Testis (tissue), 3 donors: ENCODE data around the gene ABCA4. TPM values are rescaled to one million over a fixed set of nuclear protein-coding genes. Genes with fewer than 3 reads are reported as not detected.

ENCODE experiments used
- DNase-seq: peaks from one replicate; pipeline ENCODE4 v3.0.0-alpha.2; 2019
- H3K27ac ChIP-seq, 2 donors: fragments of 200-600 bp; sonication (generic); one replicate each; pipeline ENCODE4 v1.5.1; 2019
- H3K27me3 ChIP-seq: fragments of 200-600 bp; sonication (generic); one replicate; pipeline ENCODE4 v1.5.1; 2019
- H3K36me3 ChIP-seq: fragments of 200-600 bp; sonication (generic); one replicate; pipeline ENCODE4 v1.5.1; 2017; ENCODE audit warnings: low read depth; ENCODE audit errors: missing control alignments
- H3K4me1 ChIP-seq: fragments of 200-600 bp; sonication (generic); one replicate; pipeline ENCODE4 v1.5.1; 2019
- H3K4me3 ChIP-seq, 2 donors: fragments of 200-600 bp; sonication (generic); one replicate each; pipeline ENCODE4 v1.5.1; 2017 to 2019
- H3K9me3 ChIP-seq: fragments of 200-600 bp; sonication (generic); one replicate; pipeline ENCODE4 v1.5.1; 2017
- CTCF ChIP-seq, 3 experiments: fragments of 450-650 bp in 2 of 3; fragments of 200-600 bp in 1 of 3; sonication (generic) in 1 of 3; IDR thresholded peaks; one replicate each; pipeline ENCODE4 v1.5.1; 2016 to 2019; ENCODE audit warnings: antibody characterized with exemption in 3 of 3, mild to moderate bottlenecking in 2 of 3, moderate library complexity in 1 of 3
- POLR2A ChIP-seq: fragments of 450-650 bp; IDR thresholded peaks from one replicate; pipeline ENCODE4 v1.6.1; 2017; ENCODE audit warnings: antibody characterized with exemption, mild to moderate bottlenecking, moderate library complexity
- WGBS, 2 donors: methylation state at CpG; one replicate each; pipeline ENCODE4 v1.1.5; 2018; 5-methylcytosine and 5-hydroxymethylcytosine counted together
- intact Hi-C: fragments of 100-400 bp; cut with DNase I; formaldehyde crosslinking; loops from one replicate; pipeline ENCODE4 v1.15.1; 2023; ENCODE audit warnings: low total_unique reads
- polyA plus RNA-seq: library from polyadenylated mRNA; stranded (reverse); fragments of 350-450 nt; fragmentation: Illumina TruSeq; extraction: RNeasy Lipid Tissue Mini Kit (QIAGEN cat#74804); gene quantifications from one replicate; pipeline ENCODE4 v1.2.3, GENCODE V29; 2014; ENCODE audit warnings: low read depth, low replicate concordance; ENCODE audit not compliant: insufficient read depth
- total RNA-seq, 2 donors: library from RNA; depleted of rRNA; stranded (reverse); fragments of >200 nt; gene quantifications; one replicate each; pipeline ENCODE4 v1.2.3, GENCODE V29; 2016

Gene ABCA4
- total and polyA plus RNA-seq, 3 donors from 2014 or later, result 1.6 to 1.8 (median 1.8) TPM

GRCh38 chr1:94117259-94117851 lies 3.6 kb downstream of the ABCA4 start:
- H3K9me3 ChIP-seq, result no peaks in the 10 kb centered on the region
- H3K36me3 ChIP-seq, result no peaks in the 10 kb centered on the region
- WGBS, 2 donors, result 66 to 78% methylated on average over 11 to 14 of the region's 14 CpGs
- H3K4me3 ChIP-seq, result no peak overlapping the region
- peaks cover 8% of the 10 kb centered on the region for H3K4me1 ChIP-seq
- no peaks in the 10 kb centered on the region for H3K27me3 ChIP-seq
- intact Hi-C loops, result no loop called here
- no peak for TF ChIP-seq CTCF (IDR thresholded peaks at IDR 0.05)
- no peak for TF ChIP-seq POLR2A
- H3K27ac ChIP-seq, result no peak overlapping the region
- DNase-seq, result no peak

- no peak for DNase-seq
- Histone ChIP-seq H3K27ac (no peak overlapping the region), H3K27me3 (no peaks in the 10 kb centered on the region), H3K4me3 (no peak overlapping the region), H3K4me1 (peaks cover 8% of the 10 kb centered on the region), H3K36me3 (no peaks in the 10 kb centered on the region), H3K9me3 (no peaks in the 10 kb centered on the region)
- intact Hi-C loops, result no loop called here
- WGBS, 2 donors, result 66% methylated on average over 6 of the region's 6 CpGs
- TF ChIP-seq CTCF (IDR thresholded peaks at IDR 0.05), result no peak
- TF ChIP-seq POLR2A, result no peak
Observed at GRCh38 chr1:94115900-94116436, 5.0 kb downstream of the ABCA4 start.

- TF ChIP-seq CTCF (IDR thresholded peaks at IDR 0.05), result no peak
- no peak for TF ChIP-seq POLR2A
- H3K4me3 ChIP-seq, result no peak overlapping the region
Observed at GRCh38 chr1:94115254-94115899, 5.6 kb downstream of the ABCA4 start.

GRCh38 chr1:94113589-94114226 lies 7.2 kb downstream of the ABCA4 start:
- no peak for DNase-seq
- no peak overlapping the region for H3K4me3 ChIP-seq
- no peaks in the 10 kb centered on the region for H3K36me3 ChIP-seq
- H3K4me1 ChIP-seq, result peaks cover 8% of the 10 kb centered on the region
- no peaks in the 10 kb centered on the region for H3K27me3 ChIP-seq
- TF ChIP-seq CTCF (IDR thresholded peaks at IDR 0.05) (no peak), POLR2A (no peak)
- H3K9me3 ChIP-seq, result no peaks in the 10 kb centered on the region
- WGBS, 2 donors, result 57 to 66% methylated on average over 2 of the region's 2 CpGs
- intact Hi-C loops, result no loop called here
- H3K27ac ChIP-seq, result no peak overlapping the region

More at GRCh38 chr1:94115254-94115899, 5.6 kb downstream of the ABCA4 start:
- WGBS, 2 donors, result 74 to 79% methylated on average over 10 of the region's 10 CpGs
- Histone ChIP-seq H3K27me3 (no peaks in the 10 kb centered on the region), H3K36me3 (no peaks in the 10 kb centered on the region), H3K9me3 (no peaks in the 10 kb centered on the region), H3K27ac (no peak overlapping the region), H3K4me1 (peaks cover 8% of the 10 kb centered on the region)
- intact Hi-C loops, result no loop called here
- no peak for DNase-seq
